ENCODE measurements around the gene B3GNT3. TPM values are rescaled to one million over a fixed set of nuclear protein-coding genes. Genes with fewer than 3 reads are reported as not detected.

The B3GNT3 gene
- total RNA-seq, 2 donors from 2014 or later: 2.0 to 6.0 TPM

DNA sequence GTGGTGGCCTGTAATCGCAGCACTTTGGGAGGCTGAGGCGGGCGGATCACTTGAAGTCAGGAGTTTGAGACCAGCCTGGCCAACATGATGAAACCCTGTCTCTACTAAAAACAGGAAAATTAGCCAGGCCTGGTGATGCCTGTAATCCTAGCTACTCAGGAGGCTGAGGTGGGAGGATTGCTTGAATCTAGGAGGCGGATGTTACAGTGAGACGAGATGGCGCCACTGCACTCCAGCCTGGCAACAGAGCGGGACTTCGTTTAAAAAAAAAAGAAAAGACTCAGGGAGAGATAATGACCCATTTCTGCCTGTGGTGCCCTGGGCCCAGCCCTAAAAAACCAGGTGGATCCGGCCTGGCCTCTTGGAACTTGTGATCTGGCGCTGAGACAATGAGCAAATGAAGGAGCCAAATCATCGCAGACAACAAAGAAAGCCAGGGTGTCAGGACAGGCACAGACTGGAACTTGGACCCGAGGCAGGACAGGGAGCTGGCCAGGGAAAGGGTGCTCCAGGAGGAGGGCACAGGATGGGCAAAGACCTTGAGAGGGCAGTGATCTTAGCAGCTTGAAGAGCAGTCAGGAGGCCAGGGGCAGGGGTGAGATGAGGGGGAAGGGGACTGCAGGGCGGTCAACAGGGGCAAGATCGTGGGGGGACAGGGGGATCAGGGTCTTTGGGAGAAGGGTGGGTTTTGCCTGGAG, 53.8 kb downstream of the B3GNT3 start:
- peak; percentile 35 for ATAC-seq
- Histone ChIP-seq H3K27ac (peak overlapping the region in 2 of 4 donors; percentile 55 to 77), H3K9me3 (no peaks in the 10 kb centered on the region), H3K27me3 (no peaks in the 10 kb centered on the region), H3K36me3 (replicated peaks in 1 of 2; ENCODE audit: insufficient read depth in 1 of 2, low read depth in 2 of 2) (no peaks in the 10 kb centered on the region), H3K4me1 (peaks cover 5% of the 10 kb centered on the region), H3K4me3 (no peak overlapping the region)
- TF ChIP-seq, protein P1, sequence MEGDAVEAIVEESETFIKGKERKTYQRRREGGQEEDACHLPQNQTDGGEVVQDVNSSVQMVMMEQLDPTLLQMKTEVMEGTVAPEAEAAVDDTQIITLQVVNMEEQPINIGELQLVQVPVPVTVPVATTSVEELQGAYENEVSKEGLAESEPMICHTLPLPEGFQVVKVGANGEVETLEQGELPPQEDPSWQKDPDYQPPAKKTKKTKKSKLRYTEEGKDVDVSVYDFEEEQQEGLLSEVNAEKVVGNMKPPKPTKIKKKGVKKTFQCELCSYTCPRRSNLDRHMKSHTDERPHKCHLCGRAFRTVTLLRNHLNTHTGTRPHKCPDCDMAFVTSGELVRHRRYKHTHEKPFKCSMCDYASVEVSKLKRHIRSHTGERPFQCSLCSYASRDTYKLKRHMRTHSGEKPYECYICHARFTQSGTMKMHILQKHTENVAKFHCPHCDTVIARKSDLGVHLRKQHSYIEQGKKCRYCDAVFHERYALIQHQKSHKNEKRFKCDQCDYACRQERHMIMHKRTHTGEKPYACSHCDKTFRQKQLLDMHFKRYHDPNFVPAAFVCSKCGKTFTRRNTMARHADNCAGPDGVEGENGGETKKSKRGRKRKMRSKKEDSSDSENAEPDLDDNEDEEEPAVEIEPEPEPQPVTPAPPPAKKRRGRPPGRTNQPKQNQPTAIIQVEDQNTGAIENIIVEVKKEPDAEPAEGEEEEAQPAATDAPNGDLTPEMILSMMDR (IDR thresholded peaks at IDR 0.05): no peak
- TF ChIP-seq POLR2A (IDR thresholded peaks at IDR 0.05): no peak
- DNase-seq: no peak
- 68 to 69% methylated on average over 13 to 14 of the region's 14 CpGs for WGBS, 2 donors
- intact Hi-C loops (cut with DNase I): loop anchor here (10.0 kb wide), 1 partner anchor 144 kb away; no protein-coding TSS in a partner anchor

DNA sequence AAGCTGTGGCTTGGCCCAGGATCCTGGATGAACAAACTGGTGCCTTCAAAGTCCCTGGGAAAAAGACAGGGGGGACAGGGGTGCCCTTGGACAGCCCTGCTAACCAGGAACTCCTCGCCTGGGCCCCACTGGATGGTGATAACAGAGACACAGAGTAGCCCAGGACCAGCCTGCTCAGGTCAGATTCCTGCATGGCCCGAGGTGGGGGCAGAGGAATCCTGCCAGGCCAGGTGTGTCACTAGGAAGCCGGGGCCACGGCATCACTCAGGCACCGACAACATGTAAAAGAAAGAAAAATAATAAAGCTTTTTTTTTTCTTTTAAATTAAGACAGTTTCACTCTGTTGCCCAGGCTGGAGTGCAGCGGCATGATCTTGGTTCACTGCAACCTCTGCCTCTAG, 59.1 kb downstream of the B3GNT3 start:
- H3K9me3 ChIP-seq: no peaks in the 10 kb centered on the region
- H3K27ac ChIP-seq: no peak overlapping the region
- no peak for DNase-seq
- intact Hi-C loops (cut with DNase I): loop anchor here (10.0 kb wide), 1 partner anchor 69 kb away; no protein-coding TSS in a partner anchor
- no peak for ATAC-seq
- no peaks in the 10 kb centered on the region for H3K27me3 ChIP-seq
- H3K4me1 ChIP-seq: peaks cover 2% of the 10 kb centered on the region
- H3K36me3 ChIP-seq (replicated peaks in 1 of 2; ENCODE audit: insufficient read depth in 1 of 2, low read depth in 2 of 2): no peaks in the 10 kb centered on the region
- TF ChIP-seq POLR2A (IDR thresholded peaks at IDR 0.05): no peak
- TF ChIP-seq, protein P1 (IDR thresholded peaks at IDR 0.05): no peak
- WGBS, 2 donors: 59 to 69% methylated on average over 6 of the region's 6 CpGs
- H3K4me3 ChIP-seq: no peak overlapping the region

DNA sequence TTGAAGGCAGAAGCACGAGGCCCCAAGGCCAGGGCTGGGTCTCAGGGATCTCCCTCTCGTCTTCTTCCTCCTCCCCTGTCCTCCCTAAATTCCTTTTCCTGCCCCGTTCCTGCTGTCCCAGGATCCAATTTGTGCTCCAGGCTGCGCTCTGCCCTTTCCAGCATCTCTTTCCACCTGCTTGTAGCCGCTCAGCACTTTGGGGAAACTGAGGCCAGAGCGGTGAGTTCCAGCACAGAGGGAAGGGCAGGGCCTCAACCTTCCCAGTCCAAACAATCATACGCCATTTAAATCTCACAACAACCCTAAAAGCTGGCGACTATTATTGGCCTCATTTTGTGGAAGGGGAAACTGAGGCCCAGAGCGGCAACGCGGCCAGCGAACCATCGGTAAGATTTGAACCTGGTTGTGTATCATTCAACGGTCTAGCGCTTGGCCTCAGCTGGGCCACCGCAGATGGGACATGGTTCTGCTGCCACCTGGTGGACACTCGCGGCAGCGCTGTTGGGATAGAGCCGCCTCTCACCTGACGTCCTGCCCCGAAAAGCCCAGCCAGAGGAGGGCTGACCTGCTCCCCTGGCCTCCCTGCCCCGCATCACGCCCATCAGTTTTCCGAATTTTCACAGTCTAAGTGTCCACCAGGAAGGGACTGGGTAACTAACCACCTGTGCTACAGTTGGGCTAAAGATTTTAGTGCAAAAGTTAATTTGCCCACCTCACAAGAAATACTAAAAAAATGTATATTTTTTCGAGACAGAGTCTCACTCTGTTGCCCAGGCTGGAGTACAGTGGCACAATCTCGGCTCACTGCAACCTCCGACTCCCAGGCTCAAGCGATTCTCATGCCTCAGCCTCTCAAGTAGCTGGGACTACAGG, 60.6 kb downstream of the B3GNT3 start:
- peak; percentile 49 for ATAC-seq
- Histone ChIP-seq H3K27ac (no peak overlapping the region), H3K4me1 (peaks cover 6% of the 10 kb centered on the region), H3K9me3 (no peaks in the 10 kb centered on the region), H3K27me3 (no peaks in the 10 kb centered on the region), H3K4me3 (no peak overlapping the region), H3K36me3 (replicated peaks in 1 of 2; ENCODE audit: insufficient read depth in 1 of 2, low read depth in 2 of 2) (no peaks in the 10 kb centered on the region)
- TF ChIP-seq POLR2A (IDR thresholded peaks at IDR 0.05): no peak
- TF ChIP-seq, protein P1 (IDR thresholded peaks at IDR 0.05): peak; percentile 93 to 98 (median 95)
- peak; percentile 87 to 92 (median 90) for DNase-seq
- 9 to 18% methylated on average over 13 to 29 of the region's 29 CpGs for WGBS, 2 donors
- intact Hi-C loops (cut with DNase I): loop anchor here (10.0 kb wide), 1 partner anchor 71 kb away; no protein-coding TSS in a partner anchor

DNA sequence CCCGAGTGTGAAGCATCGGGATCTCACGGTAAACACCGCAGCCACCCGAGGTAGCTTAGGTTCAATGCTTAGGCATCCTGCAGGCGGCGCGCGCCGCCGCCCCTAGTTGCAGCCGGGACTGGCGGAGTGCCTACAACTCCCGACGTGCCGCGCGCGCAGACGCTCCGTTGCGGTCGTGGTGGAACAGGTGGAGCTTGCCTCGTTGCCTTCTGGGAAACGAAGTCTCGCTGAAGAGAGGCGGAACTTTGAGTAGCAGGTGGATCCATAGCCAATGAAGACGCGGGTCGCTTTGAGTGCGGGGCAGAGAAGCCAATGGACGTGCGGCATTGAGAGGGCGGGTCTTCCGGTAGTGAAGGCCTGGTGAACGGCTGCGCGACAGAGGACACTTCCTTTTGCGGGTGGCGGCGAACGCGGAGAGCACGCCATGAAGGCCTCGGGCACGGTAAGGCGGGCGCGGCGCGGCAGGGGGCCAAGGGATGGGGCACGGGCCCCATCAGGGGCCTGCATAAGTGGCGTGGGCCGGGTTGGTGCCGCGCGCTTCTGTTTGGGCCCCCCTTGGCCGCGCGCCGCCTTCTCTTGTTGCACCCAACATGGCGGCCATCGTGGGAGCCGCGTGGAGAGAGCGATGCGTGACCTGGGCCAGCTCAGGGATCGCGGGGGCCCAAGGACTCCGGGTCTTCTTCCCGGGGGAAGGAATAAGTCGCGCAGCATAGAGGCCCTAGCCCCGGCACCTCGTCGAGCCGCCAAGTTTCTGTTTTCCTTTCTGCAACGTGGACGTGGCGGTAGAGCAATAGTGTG, 64.8 kb downstream of the B3GNT3 start, which contains the start of gene RPL18A:
Gene RPL18A, plus strand, starts transcription at position 378 of the 798 bp plus-strand sequence. Its CDS starts 47 bp downstream, at position 425.
- WGBS, 2 donors: 0% methylated on average over 29 to 80 of the region's 80 CpGs
- ATAC-seq: peak; percentile 98

More for the DNA sequence above, 64.8 kb downstream of the B3GNT3 start, which contains the start of gene RPL18A:
- Histone ChIP-seq H3K36me3 (replicated peaks in 1 of 2; ENCODE audit: insufficient read depth in 1 of 2, low read depth in 2 of 2) (peaks cover 18 to 24% of the 10 kb centered on the region in 2 donors), H3K27ac (peak within 1 kb of the TSS; percentile 55 to 93 (median 84)), H3K9me3 (no peaks in the 10 kb centered on the region), H3K4me1 (peaks cover 33% of the 10 kb centered on the region), H3K27me3 (no peaks in the 10 kb centered on the region), H3K4me3 (peak within 1 kb of the TSS; percentile 71 to 92)
- peak; percentile 87 to 96 (median 94) for TF ChIP-seq POLR2A (IDR thresholded peaks at IDR 0.05)
- TF ChIP-seq, protein P1 (IDR thresholded peaks at IDR 0.05): peak; percentile 54 to 94 (median 86)
- peak; percentile 98 to 100 (median 99) for DNase-seq
- intact Hi-C loops (cut with DNase I): loop anchor here (5.0 to 10.0 kb wide), 2 partner anchors 75 to 138 kb away; no protein-coding TSS in a partner anchor
